Measurements from ENCODE around the gene PCDHB1.
"Not testable (repeated sequence)": the region's sequence is repeated elsewhere in the genome, so short reads cannot be mapped to it uniquely, and the experiment has no call there.

The PCDHB1 gene

GRCh38 chr5:141051521-141051866 lies 320 bp downstream of the PCDHB1 start:
- in situ Hi-C loops (cut with MboI; ENCODE audit: low pct_unique_long_range_greater_than_20kb, low sequenced_read_pairs, unreplicated experiment): no loop called here
- TF ChIP-seq, protein P1, sequence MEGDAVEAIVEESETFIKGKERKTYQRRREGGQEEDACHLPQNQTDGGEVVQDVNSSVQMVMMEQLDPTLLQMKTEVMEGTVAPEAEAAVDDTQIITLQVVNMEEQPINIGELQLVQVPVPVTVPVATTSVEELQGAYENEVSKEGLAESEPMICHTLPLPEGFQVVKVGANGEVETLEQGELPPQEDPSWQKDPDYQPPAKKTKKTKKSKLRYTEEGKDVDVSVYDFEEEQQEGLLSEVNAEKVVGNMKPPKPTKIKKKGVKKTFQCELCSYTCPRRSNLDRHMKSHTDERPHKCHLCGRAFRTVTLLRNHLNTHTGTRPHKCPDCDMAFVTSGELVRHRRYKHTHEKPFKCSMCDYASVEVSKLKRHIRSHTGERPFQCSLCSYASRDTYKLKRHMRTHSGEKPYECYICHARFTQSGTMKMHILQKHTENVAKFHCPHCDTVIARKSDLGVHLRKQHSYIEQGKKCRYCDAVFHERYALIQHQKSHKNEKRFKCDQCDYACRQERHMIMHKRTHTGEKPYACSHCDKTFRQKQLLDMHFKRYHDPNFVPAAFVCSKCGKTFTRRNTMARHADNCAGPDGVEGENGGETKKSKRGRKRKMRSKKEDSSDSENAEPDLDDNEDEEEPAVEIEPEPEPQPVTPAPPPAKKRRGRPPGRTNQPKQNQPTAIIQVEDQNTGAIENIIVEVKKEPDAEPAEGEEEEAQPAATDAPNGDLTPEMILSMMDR (IDR thresholded peaks at IDR 0.05; ENCODE audit: extremely low read depth, insufficient read depth, missing control alignments): no peak
- DNase-seq (ENCODE audit: low spot score): no peak

DNA sequence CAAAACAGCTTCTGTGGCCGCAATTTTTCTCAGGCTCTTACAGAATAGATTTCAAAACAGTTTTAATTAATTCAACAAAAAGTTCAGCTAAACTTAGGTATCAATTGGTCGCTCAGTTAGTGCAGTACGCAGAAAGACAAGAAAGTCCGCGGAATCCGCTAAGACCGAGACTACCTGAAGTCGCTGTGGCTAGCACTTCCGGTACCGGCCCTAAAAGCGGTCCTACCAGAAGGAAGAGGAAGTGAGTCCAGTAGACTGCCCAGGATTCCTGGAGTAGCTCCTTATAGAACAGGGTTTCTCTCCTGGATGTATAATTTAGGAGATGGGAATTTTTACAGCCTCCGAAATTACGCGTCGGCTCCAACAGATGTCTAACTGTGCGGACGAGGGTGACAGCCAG lies 26.7 kb downstream of the PCDHB1 start:
- in situ Hi-C loops (cut with MboI; ENCODE audit: low pct_unique_long_range_greater_than_20kb, low sequenced_read_pairs, unreplicated experiment): no loop called here

GRCh38 chr5:141082228-141082627 lies 31.1 kb downstream of the PCDHB1 start:
- in situ Hi-C loops (cut with MboI; ENCODE audit: low pct_unique_long_range_greater_than_20kb, low sequenced_read_pairs, unreplicated experiment): no loop called here
- no peak for DNase-seq (ENCODE audit: low spot score)
- TF ChIP-seq, protein P1 (IDR thresholded peaks at IDR 0.05; ENCODE audit: extremely low read depth, insufficient read depth, missing control alignments): no peak

More for the DNA sequence above, 26.7 kb downstream of the PCDHB1 start:
- TF ChIP-seq, protein P1 (IDR thresholded peaks at IDR 0.05; ENCODE audit: extremely low read depth, insufficient read depth, missing control alignments): no peak
- no peak for DNase-seq (ENCODE audit: low spot score)

GRCh38 chr5:141084487-141084989 lies 33.4 kb downstream of the PCDHB1 start:
- in situ Hi-C loops (cut with MboI; ENCODE audit: low pct_unique_long_range_greater_than_20kb, low sequenced_read_pairs, unreplicated experiment): no loop called here
- no peak for DNase-seq (ENCODE audit: low spot score)
- TF ChIP-seq, protein P1 (IDR thresholded peaks at IDR 0.05; ENCODE audit: extremely low read depth, insufficient read depth, missing control alignments): peak; percentile 6

DNA sequence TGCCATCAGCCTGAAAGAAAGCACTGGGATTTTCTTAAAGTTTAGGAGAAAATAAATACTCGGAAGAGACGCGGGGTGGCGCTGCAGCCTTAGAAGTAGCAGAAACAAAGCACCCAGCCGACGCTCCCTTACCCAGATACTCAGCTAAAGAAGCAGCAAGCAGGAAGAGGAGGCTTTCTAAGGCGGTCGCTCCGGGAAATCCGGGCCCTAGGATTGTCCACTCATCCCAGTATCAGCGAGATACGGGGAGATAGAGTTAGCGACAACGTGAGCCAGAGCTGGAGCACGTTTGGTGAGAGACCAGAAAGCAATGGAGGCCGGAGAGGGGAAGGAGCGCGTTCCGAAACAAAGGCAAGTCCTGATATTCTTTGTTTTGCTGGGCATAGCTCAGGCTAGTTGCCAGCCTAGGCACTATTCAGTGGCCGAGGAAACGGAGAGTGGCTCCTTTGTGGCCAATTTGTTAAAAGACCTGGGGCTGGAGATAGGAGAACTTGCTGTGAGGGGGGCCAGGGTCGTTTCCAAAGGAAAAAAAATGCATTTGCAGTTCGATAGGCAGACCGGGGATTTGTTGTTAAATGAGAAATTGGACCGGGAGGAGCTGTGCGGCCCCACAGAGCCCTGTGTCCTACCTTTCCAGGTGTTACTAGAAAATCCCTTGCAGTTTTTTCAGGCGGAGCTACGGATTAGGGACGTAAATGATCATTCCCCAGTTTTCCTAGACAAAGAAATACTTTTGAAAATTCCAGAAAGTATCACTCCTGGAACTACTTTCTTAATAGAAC lies 43.5 kb downstream of the PCDHB1 start, which contains the start of gene PCDHB2:
Gene PCDHB2 (plus strand): TSS at position 135 of the 782 bp plus-strand sequence. CDS start 176 bp downstream, at position 311.
- no peak for DNase-seq (ENCODE audit: low spot score)
- TF ChIP-seq, protein P1 (IDR thresholded peaks at IDR 0.05; ENCODE audit: extremely low read depth, insufficient read depth, missing control alignments): peak; percentile 8
- in situ Hi-C loops (cut with MboI; ENCODE audit: low pct_unique_long_range_greater_than_20kb, low sequenced_read_pairs, unreplicated experiment): no loop called here

- in situ Hi-C loops (cut with MboI; ENCODE audit: low pct_unique_long_range_greater_than_20kb, low sequenced_read_pairs, unreplicated experiment): no loop called here
- TF ChIP-seq, protein P1 (IDR thresholded peaks at IDR 0.05; ENCODE audit: extremely low read depth, insufficient read depth, missing control alignments): no peak
- DNase-seq (ENCODE audit: low spot score): no peak
Measured at GRCh38 chr5:141095263-141095641, 44.1 kb downstream of the PCDHB1 start.

DNA sequence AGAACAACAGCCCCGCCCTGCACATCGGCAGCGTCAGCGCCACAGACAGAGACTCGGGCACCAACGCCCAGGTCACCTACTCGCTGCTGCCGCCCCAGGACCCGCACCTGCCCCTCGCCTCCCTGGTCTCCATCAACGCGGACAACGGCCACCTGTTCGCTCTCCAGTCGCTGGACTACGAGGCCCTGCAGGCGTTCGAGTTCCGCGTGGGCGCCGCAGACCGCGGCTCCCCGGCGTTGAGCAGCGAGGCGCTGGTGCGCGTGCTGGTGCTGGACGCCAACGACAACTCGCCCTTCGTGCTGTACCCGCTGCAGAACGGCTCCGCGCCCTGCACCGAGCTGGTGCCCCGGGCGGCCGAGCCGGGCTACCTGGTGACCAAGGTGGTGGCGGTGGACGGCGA lies 45.0 kb downstream of the PCDHB1 start:
- in situ Hi-C loops (cut with MboI; ENCODE audit: low pct_unique_long_range_greater_than_20kb, low sequenced_read_pairs, unreplicated experiment); DNase-seq (ENCODE audit: low spot score): not testable (repeated sequence)

GRCh38 chr5:141096586-141096985 lies 45.4 kb downstream of the PCDHB1 start:
- in situ Hi-C loops (cut with MboI; ENCODE audit: low pct_unique_long_range_greater_than_20kb, low sequenced_read_pairs, unreplicated experiment); DNase-seq (ENCODE audit: low spot score): not testable (repeated sequence)

Data from GM13977 (cell line).